ENCODE results near the gene WDFY4.

WDFY4 gene

DNA sequence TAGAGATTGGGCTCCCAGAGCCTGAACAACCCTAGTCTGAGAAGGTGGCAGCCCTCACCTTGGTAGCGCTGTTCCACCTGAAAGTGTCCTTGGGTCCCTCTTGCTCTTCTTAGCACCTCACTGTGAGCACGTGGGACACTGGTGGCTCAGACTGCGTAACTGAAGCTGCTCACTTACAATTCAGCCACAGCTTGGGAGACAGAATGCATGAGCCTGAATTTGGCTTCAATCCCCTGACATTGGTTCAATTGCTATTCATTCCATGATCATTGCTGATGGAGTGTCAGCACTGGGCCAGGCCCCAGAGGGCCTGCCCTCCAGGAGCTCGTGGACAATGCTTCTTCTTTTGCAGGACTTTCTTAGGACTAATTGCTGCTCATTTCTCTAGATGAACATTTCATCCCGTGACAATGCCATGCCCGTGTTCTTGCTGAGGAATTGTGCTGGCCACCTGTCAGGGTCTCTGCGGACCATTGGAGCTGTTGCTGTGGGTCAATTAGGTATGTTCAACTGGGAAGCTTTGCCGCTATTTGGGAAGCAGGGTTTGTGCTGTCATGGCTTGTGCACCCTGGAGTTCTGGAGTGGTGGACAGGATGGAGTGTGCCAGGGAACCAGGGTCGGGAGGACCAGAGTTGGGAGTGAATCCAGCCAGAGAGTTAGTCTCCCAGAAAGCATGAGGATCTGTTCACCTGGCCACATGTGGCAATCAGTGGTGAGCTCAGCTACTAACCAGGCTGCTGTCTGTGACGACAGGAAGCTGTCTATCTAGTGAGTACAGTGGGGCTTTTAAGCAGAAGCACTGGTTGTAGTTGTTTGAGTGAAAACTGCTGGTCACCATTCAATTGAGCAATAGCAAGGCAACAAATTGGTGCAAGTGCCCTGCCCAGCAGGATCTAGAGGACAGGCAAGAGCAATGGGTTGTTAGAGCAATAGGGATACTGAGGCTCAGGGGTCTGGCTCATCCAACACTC, 105.1 kb downstream of the WDFY4 start:
- in situ Hi-C loops (cut with HindIII; ENCODE audit: low sequenced_read_pairs), result no loop called here

DNA sequence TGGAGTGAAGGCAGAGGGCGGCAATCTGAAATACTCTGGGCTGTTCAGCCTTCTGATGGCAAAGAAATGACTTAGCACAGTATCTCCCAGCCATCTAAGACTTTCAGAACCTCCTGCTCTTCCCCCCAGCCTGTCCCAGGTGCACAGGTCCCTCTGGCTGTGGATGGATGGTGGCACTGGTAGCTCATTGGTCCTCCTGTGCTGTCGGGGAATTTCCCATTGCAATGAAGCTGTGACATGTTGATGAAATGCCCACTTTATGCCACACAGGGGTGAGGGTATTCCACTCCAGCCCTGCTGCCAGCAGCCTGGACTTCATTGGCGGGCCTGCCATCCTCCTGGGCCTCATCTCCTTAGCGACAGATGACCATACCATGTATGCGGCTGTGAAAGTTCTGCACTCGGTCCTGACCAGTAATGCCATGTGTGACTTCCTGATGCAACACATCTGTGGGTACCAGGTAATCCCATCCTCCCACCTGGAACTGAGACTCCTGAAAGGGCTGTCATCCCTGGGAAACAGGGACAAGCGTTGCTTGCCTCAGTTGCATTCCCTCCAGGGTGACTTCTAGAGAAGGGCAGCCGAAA, 105.9 kb downstream of the WDFY4 start:
- in situ Hi-C loops (cut with HindIII; ENCODE audit: low sequenced_read_pairs), result no loop called here

DNA sequence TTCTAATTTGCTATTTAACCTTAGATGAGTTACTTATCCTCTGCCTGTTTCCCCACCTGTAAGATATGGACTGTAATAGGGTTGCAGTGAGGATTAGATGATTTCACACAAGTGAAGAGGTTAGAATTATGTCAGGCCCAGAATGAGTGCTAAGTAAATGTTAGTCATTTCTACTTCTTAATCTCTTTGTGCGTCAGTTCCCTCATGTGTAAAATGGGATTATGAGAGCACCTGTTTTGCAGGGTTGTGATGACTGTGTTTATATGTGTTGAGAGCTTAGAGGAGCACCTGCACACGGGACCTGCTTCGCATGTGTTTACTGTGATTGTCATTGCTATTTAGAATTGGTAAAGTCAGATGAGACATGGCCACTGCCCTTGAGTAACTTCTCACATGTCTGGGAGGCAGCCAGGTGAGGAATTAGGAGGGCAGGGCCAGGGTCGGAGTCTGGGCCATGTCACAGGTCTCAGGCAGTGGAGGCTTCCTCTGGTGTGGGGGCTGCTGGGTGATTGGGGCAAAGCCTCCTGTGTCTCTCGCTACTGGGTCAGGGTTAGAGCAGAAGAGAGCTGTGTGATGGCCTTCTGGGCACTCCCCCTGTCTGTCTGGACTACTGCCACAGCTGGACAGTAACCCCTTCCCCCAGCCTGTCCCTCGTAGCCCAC, 106.7 kb downstream of the WDFY4 start:
- in situ Hi-C loops (cut with HindIII; ENCODE audit: low sequenced_read_pairs), result no loop called here

DNA sequence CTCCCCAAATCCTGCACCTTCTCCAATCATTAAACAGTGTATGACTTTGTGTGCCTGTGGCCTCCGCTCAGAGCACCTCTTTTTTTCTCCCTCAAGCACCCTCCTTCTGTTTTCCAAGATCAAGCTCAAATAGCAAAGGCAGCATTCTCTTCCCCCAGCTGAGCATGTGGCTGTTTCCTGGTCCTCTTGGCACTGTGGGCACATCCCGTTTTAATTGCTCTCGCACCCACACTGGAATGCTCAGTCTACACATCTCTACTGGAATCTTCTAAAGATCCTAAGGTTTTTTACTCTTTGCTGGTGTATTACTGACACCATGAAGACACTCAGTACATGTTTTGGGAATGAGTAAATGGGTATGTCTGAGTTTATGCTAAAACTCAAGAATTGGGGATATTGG, 107.4 kb downstream of the WDFY4 start:
- in situ Hi-C loops (cut with HindIII; ENCODE audit: low sequenced_read_pairs), result no loop called here

DNA sequence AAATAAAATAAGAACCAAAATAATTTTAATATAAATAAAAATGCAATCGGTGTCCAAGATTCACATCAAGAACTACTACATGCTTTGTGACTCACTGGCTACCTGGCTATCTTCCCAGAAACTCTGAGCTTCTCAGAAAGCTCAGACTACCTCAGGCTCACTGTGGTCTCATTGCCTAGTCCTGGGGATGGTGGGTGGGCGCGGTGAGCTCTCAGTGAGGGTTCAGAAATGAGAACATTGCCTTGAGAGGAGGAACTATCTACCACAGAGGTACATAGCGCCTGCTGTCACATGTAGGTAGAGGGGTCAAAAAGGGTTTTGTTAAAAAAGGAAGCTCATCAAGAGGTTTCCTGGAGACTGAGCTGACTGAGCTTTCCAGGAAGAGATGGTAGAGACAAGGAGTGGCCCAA, 108.0 kb downstream of the WDFY4 start:
- in situ Hi-C loops (cut with HindIII; ENCODE audit: low sequenced_read_pairs), result no loop called here

DNA sequence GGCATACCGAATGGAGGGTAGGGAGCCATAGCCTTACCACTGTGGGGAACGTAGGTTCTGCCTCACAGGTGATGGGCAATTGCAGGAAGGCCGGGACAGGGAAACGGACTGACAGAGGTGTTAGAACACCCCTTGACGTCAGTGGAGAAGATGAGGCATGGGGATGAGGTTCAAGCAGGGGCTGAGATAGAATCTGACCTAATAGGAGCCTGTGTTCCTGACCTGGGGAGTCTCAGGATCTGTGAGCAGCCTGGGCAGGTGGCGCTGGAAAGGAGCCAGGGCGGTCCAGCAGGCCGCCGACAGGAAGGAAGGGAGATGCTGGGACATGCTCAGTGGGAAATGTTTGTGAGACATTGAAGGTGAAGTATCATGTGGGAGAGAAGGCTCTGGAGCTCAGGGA, 109.4 kb downstream of the WDFY4 start:
- in situ Hi-C loops (cut with HindIII; ENCODE audit: low sequenced_read_pairs), result no loop called here

DNA sequence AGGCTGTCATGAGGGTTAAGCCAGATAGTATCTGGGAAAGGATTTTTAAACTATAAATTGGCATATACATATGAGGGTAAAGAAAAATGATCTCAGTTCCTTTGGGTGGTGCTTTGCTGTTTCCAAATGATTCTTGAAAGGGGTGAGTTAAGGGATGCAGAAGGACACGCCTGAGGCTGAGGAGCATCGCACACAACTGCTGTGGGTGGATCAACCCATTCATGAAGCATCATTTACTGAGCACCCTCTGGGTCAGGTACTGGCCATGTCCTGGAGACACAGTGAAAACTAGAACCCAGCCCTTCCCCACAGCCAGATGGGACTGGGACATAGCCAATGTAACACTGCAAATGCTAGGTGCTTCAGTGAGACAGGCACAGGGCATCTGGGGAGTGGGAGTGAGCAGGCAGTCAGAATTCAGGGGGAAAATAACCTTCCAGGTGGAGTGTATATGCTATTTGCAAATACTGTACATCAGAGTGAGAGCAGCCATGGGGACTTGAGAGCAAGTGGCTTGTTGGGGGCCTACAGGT, 112.1 kb downstream of the WDFY4 start:
- in situ Hi-C loops (cut with HindIII; ENCODE audit: low sequenced_read_pairs), result no loop called here

DNA sequence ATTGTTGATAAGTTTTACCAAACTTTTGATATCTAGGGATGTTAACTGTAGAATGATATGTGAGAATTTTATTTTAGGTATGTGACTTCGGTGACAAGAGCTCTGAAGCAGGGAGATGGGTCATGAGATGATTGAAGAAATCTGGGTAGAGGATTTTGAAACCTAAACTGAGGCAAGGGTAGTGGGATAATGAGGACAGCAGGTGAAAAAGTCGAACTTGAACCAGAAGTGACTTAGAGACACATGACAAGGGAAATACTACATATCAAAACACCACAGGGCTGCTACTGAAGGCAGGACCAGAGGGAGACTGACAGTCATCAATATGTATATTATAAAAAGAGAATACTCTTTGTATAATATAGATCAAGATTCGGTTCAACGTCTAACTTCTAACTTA, 113.2 kb downstream of the WDFY4 start:
- in situ Hi-C loops (cut with HindIII; ENCODE audit: low sequenced_read_pairs), result no loop called here

DNA sequence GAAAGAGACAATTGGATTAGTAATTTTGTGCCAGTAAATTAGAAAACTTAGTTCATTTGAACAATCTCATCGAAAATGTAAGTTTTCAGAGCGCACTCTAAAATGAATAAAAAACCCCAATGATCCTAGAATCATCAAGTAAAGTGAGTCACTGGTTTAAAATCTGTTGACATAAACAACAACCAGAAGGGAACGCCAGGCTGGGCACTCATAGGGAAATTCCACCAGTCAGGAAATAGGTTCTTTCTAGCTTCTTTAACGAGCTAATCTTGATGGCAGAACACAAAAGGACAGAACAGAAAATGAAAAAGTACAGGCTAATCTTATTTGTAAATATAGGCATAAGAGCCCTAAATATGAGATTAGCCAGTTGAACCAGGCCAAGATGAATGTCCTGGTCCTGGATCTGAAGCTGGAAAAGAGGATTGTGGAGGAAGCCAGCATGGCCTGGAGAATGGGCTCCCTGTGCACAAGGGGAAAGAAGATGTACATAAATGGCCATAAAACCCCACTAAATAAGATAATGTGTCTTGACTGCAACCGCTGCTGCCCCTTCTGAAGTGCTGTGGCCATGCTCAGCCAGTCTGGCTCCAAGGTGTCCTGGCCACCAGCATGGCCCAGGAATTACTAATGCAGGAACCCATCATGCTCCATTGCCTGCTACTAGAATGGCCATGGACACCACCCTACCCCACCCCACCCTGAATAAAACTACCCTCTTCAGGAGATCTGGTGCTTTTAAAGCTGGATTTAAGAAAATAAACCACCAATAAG, 114.0 kb downstream of the WDFY4 start:
- in situ Hi-C loops (cut with HindIII; ENCODE audit: low sequenced_read_pairs), result no loop called here

DNA sequence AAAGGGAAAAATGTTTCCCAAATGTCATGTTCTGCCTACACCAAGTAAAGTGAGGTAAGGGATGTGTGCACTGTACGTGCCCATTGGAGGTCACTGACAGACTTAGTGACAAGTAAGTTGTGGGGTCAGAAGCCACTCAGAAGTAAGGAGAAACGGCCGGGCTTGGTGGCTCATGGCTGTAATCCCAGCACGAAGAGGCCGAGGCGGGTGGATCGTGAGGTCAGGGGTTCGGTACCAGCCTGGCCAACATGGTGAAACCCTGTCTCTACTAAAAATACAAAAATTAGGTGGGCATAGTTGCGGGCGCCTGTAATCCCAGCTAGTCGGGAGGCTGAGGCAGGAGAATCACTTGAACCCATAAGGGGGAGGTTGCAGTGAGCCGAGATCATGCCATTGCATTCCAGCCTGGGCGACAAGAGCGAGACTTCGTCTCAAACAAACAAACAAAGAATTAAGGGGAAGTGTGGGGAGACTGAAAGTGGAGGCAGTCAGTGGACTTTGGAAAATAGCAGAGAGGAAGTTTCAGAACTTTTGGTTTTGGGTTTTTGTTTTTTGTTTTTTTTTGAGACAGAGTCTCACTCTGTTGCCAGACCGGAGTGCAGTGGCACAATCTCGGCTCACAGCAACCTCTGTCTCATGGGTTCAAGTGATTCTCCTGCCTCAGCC, 114.8 kb downstream of the WDFY4 start:
- in situ Hi-C loops (cut with HindIII; ENCODE audit: low sequenced_read_pairs), result no loop called here

DNA sequence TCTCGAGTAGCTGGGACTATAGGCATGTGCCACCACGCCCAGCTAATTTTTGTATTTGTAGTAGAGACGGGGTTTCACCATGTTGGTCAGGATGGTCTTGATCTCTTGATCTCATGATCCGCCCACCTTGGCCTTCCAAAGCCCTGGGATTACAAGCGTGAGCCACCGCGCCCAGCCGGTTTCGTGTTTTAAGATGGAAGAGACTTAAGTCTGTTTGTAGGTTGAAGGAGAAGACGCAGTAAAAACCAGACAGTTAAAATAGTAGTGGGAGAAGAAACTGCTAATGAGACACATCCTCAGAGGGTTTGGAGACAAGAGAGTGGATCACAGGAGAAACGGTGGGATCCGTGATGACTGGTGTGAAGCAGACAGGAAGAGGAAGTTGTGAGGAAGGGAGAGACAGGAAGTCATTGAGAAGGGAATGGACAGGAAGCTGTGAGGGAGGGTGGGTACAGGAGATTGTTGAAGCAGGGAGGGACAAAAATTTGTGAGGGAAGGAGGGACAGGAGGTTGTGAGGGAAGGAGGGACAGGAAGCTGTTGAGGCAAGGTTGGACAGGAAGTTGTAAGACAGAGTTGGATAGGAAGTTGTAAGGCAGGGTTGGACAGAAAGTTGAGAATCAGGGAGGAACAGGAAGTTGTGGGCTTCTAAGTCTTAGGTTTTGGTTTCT, 115.5 kb downstream of the WDFY4 start:
- in situ Hi-C loops (cut with HindIII; ENCODE audit: low sequenced_read_pairs), result no loop called here

DNA sequence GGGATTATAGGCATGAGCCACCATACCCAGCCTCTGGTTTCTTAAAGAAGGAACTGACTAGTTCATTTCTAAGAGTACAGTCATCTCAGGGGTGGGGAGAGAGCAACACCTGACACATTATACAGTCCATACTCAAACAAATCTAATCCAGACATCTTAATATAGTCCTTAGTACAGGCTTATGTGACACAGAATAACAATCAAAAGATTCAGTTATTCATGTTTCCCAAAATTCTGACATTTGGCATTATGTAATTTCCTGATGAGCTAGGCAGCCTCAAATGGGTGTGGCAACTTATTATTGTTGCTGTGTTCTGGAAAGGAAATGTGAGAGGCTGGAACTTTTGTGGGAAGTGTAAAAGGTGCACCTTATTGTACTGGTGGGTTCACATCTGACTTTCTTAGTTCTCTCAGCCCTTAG, 116.3 kb downstream of the WDFY4 start:
- in situ Hi-C loops (cut with HindIII; ENCODE audit: low sequenced_read_pairs), result no loop called here

DNA sequence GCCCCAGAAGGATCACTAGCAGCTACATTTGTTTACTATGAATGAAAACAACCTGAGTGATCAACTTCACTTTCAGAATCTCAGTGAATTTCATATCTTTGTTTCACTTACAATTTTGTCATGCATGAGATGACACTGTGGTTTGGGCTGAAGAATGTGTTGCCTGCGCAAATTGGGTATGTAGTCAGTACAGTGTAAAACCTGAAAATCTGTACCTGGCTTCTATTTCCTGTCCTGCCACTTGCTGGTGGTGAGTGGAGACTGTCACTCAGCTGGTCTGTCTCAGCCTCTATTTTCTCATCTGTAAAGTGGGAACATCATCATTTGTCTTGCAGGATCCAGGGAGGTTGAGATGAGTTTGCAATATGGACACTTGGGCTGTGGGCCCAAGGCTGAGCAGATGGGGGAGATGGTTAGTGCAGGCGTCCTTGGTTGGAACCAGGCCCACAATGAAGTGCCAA, 118.0 kb downstream of the WDFY4 start:
- in situ Hi-C loops (cut with HindIII; ENCODE audit: low sequenced_read_pairs), result no loop called here

DNA sequence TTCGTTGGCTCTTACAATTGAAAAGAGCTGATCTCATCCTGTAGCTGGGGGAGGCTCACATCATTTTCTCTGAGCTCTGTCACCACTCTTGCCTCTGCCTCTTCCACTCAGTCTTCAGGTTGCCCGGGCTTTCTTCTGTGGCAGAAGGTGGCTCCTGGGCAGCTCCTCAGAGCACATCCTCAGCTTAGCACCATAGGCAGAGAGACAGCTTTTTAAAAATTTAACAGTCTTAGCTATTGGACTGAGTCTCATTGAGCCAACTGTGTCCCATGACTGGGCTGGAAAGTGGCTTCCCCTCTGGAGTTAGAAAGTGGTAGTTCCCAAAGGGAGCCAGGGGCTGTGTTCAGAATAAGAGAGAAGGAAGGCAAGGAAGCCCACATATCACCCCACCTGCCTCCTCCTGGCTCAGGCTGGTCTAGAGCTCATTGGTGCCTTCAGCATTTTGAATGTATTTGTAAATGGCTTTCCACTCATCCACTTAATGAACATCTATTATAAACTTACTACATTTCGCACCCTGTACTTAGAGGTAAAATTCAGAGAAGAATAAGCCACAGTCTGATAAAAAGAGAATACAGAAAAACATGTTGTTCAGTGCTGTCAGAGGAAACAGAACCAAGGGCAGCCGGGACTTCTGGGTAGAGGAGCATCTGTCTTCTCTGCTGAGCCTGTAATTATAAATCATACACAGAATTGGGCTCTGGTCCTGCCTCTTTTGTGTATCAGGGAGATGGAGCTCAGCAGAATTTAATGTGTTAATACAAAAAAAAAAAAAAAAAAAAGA, 119.3 kb downstream of the WDFY4 start:
- in situ Hi-C loops (cut with HindIII; ENCODE audit: low sequenced_read_pairs), result no loop called here

DNA sequence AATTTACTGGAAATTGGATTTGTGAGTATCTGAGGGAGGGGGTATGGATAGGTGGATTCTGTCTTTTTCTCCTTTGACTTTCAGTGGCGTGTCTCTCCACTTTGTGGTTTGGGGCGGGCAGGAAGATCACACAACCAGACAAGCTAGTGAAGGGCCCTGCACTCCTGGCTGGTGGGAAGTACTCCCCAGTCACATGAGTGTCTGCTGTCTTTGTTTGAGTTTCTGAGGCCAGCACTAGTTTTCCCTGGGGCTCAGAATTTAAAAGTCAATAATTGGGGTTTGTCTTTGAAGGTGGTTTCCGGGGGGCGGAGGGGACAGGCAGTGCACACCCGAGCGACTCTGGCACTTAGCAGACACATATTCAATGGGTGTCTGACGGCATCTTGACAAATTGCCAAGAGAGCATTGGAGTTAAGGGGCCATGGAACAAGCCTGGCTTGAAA, 120.1 kb downstream of the WDFY4 start:
- in situ Hi-C loops (cut with HindIII; ENCODE audit: low sequenced_read_pairs), result no loop called here

DNA sequence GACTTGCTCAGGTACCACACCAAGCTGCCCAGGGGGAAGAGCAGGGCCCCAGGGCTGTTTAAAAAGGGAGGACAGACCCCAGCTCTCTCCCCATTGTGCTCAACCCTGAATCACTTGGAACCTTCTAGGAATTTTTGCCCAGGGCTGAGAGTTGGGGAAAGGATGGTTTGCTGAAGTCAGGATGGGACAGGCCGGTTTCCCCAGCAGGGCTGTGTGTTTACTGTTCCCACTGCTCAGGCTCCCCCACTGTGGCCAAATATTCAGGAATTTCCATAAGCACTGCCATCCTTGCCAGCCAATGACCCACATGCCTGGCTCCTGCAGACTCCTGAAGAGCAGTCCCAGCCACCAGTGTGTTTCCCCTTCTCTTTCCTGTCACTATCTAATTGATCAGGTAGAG, 120.7 kb downstream of the WDFY4 start:
- in situ Hi-C loops (cut with HindIII; ENCODE audit: low sequenced_read_pairs), result no loop called here

DNA sequence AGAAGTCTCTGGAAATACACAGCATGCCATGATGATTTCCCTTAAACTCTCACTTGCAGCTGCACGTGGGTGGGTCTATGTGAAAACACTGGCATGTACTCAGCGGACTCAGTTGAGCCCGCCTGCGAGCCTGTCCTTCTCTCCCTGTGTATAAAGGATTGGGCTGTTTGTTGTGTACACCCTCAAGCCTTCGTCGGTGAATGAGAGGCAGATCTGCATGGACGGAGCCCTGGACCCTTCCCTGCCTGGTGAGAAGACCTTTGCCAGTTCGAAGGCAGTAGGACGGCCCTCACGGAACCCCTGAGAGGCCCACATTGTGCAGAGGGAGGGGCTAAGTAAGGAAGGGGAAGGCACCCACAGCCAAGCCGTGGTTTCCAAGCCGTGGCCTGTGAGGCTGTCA, 121.2 kb downstream of the WDFY4 start:
- in situ Hi-C loops (cut with HindIII; ENCODE audit: low sequenced_read_pairs), result no loop called here

DNA sequence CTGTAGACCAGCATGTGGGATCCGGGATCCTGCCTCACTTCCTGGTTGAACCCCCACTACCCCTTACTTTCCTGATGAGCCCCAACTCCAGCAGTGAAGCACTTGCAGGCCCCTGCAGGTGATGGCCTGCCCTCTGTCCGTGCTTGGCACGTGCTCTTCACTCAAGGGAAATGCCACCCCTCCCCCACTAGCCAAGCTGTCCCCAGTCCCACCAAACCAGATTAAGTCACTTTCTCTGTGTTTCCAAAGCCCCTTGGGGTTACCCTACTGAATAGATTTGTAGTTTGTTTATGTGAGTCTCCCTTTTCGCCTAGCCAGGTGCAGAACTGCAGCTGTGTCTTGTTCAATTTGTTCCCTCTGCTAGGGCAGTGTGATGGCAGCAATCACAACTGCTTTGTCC, 121.7 kb downstream of the WDFY4 start:
- in situ Hi-C loops (cut with HindIII; ENCODE audit: low sequenced_read_pairs), result no loop called here
